Activated naive CD8-positive, alpha-beta T cell (primary cell): ENCODE data around the gene MLLT1.

Source experiments
- H3K27ac Mint-ChIP-seq: one replicate; pipeline ENCODE4 v1.8.0; 2021; ENCODE audit warnings: mixed read lengths
- H3K27me3 Mint-ChIP-seq: one replicate; pipeline ENCODE4 v1.8.0; 2021; ENCODE audit warnings: mixed read lengths
- H3K36me3 Mint-ChIP-seq: one replicate; pipeline ENCODE4 v1.8.0; 2021; ENCODE audit warnings: mixed read lengths
- H3K4me1 Mint-ChIP-seq: one replicate; pipeline ENCODE4 v1.8.0; 2021; ENCODE audit warnings: low read depth, mixed read lengths
- H3K4me3 Mint-ChIP-seq: one replicate; pipeline ENCODE4 v1.8.0; 2021; ENCODE audit warnings: mild to moderate bottlenecking, mixed read lengths
- H3K9me3 Mint-ChIP-seq: one replicate; pipeline ENCODE4 v1.8.0; 2021; ENCODE audit warnings: low read depth, mixed read lengths

The MLLT1 gene

DNA sequence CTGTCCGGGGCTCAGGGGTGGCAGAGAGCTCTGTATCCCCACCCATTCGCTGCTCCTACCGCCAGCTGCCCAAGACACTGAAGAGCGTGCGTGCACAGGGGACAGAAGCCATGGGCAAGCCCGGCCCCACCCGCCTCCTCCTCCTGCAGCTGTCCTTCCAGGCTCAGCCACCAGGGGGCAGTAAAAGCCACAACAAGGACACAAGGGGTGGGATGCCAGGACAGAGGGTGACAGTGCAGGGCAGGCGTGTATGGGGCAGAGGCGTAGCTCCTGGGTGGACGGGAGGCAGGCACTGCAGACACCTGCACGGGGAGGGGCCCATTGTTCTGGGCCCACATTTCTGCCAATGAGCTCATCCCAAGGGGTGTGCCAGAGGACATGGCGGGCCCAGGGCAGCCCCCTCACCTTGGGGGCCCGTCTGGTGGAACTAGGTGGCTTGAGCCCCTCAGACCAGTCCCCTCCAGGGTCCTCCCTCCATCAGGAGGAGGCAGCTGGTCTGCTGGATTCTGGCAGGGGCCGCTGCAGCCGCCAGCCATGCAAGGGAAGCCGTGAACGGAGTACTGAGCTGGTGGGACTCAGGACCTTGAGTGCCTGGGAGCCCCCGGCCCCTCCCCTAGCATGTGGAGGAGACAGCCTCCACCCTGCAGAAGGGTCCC lies 61.2 kb downstream of the MLLT1 start:
- Mint-ChIP-seq H3K36me3 (no peaks in the 10 kb centered on the region), H3K4me1 (no peaks in the 10 kb centered on the region), H3K27me3 (no peaks in the 10 kb centered on the region), H3K4me3 (no peak overlapping the region), H3K27ac (no peak overlapping the region), H3K9me3 (no peaks in the 10 kb centered on the region)

DNA sequence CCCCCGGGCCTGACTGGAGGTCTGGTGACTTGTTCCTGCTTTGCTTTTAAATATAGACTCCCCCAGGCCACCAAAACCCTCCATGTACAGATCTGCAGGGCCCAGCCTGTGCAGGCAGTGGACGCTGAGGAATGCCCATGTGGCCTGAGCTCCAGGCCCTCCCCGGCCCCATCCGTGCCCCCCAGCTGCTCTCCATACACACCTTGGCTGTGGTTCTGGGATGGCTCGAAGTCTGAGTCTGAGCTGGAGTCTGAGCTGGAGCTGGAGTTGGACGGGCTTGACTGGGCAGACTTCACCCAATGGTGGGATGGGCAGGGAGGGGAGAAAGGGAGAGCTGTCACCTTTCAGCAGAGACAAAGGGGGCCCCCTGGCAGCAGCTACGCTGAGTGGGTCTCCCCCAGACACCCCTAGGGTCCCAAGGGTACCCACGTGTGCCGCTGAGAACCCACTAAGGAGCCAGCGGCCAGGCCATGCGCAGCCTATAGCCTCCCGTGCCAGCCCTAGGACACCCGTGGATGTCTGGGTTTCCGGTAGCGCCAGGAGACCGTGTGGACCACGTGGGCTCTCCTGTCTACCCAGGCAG lies 61.9 kb downstream of the MLLT1 start:
- Mint-ChIP-seq H3K9me3 (no peaks in the 10 kb centered on the region), H3K27ac (no peak overlapping the region), H3K4me3 (no peak overlapping the region)

DNA sequence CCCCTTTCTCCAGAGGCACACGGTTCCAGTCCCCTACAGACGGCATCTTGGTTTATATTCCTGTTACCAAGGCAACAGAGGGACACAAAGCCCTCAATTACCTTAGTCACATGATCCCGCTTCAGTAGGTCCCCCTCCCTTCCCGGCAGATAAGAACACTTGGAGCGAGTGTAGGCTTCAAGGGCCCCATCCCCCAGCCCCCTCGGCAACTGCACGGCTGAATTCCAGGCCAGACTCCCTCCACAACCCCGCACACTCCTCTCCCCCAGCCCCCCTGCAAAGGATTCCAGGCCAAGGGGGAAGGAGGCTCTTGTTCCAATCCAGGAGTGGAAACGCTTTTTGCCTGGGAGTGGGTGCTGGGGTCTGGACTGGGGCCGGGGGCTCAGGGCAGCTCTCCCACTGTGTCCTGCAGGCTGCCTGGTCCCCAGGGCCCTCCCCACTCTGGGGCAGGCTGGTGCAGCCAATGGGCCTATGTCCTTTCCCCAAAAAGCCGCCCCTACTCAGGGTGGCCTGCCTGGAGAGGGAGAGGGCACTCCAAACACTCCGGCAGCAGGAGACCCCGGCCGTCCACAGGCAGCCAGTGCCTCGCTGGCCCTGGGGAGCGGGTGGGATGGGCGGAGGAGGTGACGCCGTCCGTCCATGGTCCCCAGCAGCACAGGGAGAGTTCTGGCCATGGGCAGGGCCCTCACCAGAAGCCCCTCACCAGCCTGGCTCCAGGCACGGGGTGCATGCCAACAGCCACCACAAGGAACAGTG lies 62.6 kb downstream of the MLLT1 start:
- Mint-ChIP-seq H3K36me3 (peaks cover 2% of the 10 kb centered on the region), H3K27me3 (no peaks in the 10 kb centered on the region), H3K27ac (no peak overlapping the region), H3K4me1 (no peaks in the 10 kb centered on the region), H3K4me3 (no peak overlapping the region), H3K9me3 (no peaks in the 10 kb centered on the region)

More for the DNA sequence above, 61.9 kb downstream of the MLLT1 start:
- H3K27me3 Mint-ChIP-seq: no peaks in the 10 kb centered on the region
- H3K4me1 Mint-ChIP-seq: no peaks in the 10 kb centered on the region
- H3K36me3 Mint-ChIP-seq: no peaks in the 10 kb centered on the region

DNA sequence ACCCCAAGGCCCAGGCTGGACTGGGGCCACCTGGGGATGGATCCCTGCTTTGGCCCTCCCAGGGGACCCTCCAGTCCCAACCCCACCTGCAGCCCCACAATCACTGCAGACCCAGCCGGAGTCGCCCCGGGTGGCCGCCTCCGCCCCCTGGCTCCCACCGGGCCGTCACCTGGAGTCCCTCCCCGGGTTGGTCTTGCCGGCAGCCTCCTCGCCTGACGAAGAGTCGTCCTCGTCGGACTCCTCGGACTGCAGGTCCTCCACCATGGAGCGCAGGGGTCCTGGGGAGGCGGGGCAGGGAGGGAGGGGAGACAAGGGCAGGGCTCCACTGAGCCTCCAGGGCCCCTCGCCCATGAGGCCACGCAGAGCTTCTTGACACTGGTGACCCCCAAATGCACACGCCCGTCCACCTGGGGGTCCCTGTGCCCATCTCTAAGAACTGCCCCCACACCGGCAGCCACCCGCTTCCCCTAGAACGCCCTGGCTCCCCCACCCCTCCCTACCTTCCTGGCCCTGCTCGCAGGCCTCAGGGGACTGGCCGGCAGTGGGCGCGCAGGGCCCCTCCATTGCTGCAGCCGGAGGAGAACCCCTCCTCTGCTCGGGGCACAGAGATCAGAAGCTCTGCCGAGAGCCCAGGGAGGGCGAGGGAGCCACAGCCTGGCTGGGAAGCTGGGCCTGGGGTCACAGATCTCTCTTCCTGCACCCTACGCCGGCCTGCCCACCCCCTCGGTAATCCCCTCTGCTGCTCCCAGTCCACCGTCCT lies 63.4 kb downstream of the MLLT1 start:
- no peaks in the 10 kb centered on the region for H3K27me3 Mint-ChIP-seq
- H3K4me3 Mint-ChIP-seq: no peak overlapping the region
- no peaks in the 10 kb centered on the region for H3K9me3 Mint-ChIP-seq

DNA sequence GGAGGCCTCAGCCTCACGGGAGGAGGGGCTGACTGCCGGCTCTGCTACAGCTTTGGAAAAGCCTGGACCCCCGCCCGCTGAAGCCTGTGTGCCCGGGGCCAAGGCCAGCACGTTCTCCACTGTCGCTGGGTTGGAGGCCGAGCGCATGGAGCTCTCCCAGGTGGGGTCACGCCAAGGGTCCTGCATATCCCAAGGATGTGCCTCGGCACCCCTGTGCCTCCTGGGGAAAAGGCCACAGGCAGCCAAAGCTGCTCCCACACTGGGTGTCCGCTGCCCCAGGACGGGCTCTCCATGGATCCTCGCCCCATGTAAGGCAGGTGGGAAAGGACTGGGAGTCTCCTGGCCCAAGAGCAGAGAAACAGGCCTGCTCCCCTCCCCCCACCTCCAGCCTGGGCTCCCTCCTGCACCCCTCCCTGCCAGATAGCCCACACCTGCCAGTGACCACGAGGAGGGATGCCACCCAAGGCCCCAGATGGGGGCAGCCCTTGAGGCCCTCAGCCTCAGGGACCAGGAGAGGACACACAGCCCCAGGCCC lies 64.0 kb downstream of the MLLT1 start:
- no peak overlapping the region for H3K27ac Mint-ChIP-seq
- H3K4me3 Mint-ChIP-seq: no peak overlapping the region
- H3K9me3 Mint-ChIP-seq: no peaks in the 10 kb centered on the region
- no peaks in the 10 kb centered on the region for H3K4me1 Mint-ChIP-seq
- peaks cover 2% of the 10 kb centered on the region for H3K36me3 Mint-ChIP-seq
- H3K27me3 Mint-ChIP-seq: no peaks in the 10 kb centered on the region

More for the DNA sequence above, 63.4 kb downstream of the MLLT1 start:
- peaks cover 2% of the 10 kb centered on the region for H3K36me3 Mint-ChIP-seq
- H3K4me1 Mint-ChIP-seq: no peaks in the 10 kb centered on the region
- H3K27ac Mint-ChIP-seq: no peak overlapping the region

DNA sequence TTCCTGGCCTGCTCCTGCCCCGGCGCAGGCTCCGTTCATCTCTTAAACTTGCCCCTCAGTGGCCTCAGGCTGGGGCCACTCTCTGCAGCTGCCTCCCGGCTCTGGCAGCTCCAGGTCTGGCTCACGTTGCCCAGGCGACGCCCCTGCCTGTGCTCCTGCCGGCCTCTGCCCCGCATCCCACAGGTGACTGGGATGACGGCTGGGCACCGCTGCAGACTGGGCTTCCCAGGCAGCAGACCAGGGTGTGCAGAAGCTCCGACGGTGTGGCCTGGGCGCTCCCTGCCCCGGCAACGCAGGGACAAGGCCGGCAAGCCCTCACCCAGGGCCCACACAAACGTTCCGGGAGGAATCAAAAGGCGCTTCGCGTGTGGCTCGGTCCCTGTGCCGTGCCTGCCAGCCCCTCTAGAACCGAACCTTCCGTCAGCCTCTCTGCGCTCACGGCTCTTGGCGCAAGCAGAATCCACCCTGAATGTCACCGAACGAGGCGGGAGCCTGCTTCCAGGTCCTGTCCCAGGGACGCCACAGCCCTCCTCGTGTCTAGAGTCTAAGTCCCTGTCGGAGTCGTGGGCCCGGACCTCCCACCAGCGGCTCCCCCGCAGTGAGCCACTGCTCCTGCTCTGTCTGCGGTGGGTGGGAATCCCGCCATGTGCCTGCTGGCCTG lies 64.8 kb downstream of the MLLT1 start:
- H3K36me3 Mint-ChIP-seq: peaks cover 2% of the 10 kb centered on the region
- no peaks in the 10 kb centered on the region for H3K27me3 Mint-ChIP-seq
- H3K27ac Mint-ChIP-seq: no peak overlapping the region
- H3K4me1 Mint-ChIP-seq: no peaks in the 10 kb centered on the region
- no peak overlapping the region for H3K4me3 Mint-ChIP-seq
- H3K9me3 Mint-ChIP-seq: no peaks in the 10 kb centered on the region

DNA sequence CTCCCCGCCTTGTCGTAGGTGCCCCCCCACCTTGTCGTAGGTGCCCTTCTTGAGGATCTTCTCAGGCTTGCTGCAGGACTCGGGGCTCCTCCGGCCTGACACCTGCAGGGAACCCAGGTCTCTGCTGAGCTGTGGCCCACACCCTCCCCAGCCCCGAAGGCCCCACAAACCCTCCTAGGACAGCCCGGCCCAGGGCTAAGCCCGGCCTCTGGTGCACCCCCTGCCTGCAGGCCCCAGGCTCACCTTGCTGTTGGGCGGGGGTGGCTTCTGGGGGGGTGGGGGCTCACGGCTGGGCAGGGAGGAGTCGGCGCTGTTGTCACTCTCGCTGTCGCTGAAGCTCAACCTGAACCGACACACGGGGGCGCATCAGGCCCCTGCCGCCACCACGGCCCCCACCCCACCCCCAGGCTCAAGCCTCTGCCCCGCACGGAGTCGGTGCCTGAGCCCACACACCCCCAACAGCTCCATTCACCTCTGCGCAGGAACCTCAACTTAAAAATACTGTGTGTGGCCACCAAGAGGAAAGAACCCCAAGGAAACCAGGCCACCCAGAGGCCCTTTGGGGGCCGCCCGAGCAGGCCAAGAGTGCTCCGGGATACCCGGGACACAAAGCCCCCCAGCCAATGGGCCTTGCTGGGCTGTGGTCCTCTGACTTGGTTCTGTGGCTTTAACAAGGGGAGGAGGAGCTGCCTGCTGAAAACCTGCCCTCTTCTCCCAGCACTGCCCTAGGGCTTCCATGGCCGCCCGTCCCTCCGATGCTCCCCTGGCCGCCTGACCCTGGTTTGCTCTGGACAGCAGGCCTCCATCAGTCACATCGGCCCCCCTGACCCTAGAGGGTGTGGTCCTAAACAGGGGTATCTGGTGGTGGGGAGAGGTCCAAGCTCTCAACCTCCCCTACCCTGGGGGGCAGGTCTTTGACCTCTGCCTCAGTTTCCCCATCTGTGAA lies 65.8 kb downstream of the MLLT1 start:
- no peaks in the 10 kb centered on the region for H3K9me3 Mint-ChIP-seq
- H3K27ac Mint-ChIP-seq: no peak overlapping the region
- H3K4me3 Mint-ChIP-seq: no peak overlapping the region

DNA sequence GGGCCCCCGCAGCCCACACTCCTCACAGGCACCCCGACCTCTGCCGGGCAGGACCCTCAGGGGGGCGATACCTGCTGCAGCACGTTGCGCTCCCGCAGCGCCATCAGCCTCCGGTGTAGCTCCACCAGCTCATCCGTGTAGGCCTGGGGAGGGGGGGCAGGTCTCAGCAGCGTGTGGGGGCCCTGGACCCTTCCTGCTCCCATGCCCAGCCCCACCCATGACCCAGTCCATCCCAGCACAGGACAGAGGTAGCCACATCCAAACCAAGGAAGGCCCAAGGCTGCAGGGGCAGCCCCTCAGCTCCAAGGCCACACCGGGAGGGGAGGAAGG lies 66.5 kb downstream of the MLLT1 start:
- Mint-ChIP-seq H3K4me1 (no peaks in the 10 kb centered on the region), H3K36me3 (peaks cover 2% of the 10 kb centered on the region), H3K9me3 (no peaks in the 10 kb centered on the region)

More for the DNA sequence above, 65.8 kb downstream of the MLLT1 start:
- Mint-ChIP-seq H3K36me3 (peaks cover 2% of the 10 kb centered on the region), H3K27me3 (no peaks in the 10 kb centered on the region), H3K4me1 (no peaks in the 10 kb centered on the region)

DNA sequence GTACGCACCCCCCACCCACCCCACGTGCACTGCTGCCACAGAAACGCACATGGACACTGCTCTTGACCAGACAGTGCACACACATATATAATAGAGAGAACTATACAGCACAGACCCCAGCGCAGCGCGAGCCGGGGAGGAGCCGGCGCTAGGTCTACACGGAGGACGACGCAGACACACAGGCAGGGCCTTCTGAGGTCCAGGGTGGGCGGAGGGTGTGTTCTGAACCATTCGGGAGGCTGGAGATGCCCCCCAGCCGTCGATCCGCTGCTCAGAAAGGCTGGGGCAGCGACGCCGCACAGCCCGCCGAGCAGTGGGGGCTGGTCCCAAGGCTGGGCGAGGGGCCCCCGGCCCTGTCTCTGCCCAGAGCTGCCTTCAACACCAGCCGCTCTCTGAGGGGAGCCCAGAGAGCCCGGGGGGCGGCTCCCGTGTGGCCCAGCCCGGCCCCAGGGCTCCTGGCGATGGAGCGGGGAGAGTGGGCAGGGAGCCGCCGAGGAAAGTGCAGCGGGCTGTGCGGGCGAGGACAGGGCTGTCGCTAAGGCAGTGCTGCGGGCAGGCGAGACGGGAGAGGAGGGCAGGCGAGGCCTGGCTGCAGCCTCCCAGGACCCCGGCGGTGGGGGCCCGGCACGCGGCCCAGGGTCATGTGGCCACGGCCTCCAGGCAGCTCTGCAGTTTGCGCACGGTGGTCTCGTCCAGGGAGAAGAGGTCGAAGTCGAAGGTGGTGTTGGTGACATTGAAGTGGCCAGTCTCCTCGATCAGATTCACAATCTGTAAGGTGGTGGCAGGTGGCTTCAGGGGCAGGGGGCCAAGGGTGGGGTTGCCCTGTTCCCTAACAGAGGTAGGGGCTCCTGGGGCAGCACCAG lies 67.1 kb downstream of the MLLT1 start:
- no peaks in the 10 kb centered on the region for H3K27me3 Mint-ChIP-seq
- no peak overlapping the region for H3K4me3 Mint-ChIP-seq
- peaks cover 2% of the 10 kb centered on the region for H3K36me3 Mint-ChIP-seq
- H3K4me1 Mint-ChIP-seq: no peaks in the 10 kb centered on the region
- H3K27ac Mint-ChIP-seq: no peak overlapping the region
- H3K9me3 Mint-ChIP-seq: no peaks in the 10 kb centered on the region

More for the DNA sequence above, 66.5 kb downstream of the MLLT1 start:
- Mint-ChIP-seq H3K27ac (no peak overlapping the region), H3K4me3 (no peak overlapping the region), H3K27me3 (no peaks in the 10 kb centered on the region)

DNA sequence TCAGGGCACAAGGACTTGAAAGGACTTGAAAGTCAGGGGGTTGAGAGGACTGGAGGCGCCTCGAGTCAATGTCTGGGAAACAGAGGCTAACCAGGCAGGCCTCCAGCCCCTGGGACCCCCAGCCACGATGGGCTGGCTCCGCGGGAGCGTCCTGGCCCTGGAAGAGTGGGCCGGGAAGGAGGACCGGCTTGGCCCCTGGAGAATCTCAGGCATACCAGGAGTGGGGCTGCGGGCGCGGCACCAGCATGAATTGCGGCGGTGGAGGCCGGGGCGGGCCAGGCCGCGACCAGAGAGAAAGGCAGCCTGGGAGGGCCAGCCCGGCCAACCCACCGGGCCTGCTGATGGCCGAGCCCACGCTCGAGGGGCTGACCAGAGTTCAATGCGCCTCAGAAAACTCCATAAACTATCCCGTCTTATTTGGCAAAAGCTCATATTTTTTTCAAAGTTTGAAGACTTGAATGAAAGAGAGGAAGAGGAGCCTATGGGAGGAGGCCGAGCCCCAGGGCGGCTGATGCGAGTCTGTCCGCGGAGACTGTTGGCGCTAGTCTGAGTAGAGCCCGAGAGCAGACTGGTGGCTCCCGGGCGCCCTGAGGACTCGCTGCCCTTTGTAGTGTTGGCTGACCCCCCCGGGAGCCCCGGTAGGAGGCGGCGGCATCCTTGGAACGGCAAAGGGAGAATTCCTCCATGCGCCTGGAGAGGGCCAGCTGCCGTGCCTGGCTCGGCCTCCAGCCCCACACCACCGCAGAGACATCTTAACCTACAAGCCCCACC lies 68.0 kb downstream of the MLLT1 start:
- Mint-ChIP-seq H3K9me3 (no peaks in the 10 kb centered on the region), H3K4me1 (no peaks in the 10 kb centered on the region), H3K36me3 (peaks cover 2% of the 10 kb centered on the region), H3K27me3 (no peaks in the 10 kb centered on the region), H3K4me3 (no peak overlapping the region), H3K27ac (no peak overlapping the region)

DNA sequence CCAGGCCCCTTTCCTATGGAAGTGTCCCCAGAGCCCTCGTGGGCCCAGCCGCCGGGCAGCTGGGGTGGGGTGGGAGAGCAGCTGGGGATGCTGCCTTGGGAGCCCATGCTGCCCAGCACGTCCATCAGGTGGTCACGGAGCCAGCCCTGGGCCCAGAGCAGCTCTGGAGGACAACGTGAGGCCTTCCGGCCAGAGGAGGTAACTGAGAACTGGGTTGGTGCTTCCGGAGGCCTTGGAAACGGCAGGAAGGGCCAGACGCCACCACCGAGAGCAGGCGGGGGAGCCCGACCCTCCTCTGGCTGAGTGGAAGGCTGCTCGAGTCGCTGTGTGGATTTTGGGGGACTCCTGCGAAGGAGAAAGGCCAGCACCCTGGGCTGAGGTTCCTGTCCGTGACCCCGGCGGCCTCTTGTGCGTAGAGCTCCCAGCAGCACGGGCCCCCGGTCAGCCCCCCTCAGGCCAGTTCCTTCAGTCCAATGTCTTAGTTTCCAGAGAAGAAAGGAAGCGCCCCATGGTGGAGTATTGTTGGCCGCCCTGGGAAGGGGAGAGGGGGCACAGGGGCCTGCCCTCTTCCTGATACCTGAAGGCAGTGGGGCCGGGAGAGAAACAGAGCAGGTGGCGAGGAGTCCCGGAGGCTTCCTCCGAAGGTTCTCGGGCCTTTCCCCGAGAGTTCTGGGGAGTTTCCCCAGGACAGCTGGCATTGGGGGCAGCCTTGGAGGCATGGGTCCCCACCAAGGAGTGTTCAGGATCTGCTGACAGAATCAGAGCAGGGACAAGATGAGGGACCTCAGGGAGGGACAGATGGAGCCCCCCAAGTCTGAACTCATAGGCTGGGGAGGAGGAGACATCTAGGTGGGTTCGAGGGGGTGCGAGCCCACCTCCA lies 68.8 kb downstream of the MLLT1 start:
- H3K27ac Mint-ChIP-seq: no peak overlapping the region
- H3K27me3 Mint-ChIP-seq: no peaks in the 10 kb centered on the region
- H3K4me1 Mint-ChIP-seq: no peaks in the 10 kb centered on the region
- peaks cover 2% of the 10 kb centered on the region for H3K36me3 Mint-ChIP-seq
- no peak overlapping the region for H3K4me3 Mint-ChIP-seq
- H3K9me3 Mint-ChIP-seq: no peaks in the 10 kb centered on the region

DNA sequence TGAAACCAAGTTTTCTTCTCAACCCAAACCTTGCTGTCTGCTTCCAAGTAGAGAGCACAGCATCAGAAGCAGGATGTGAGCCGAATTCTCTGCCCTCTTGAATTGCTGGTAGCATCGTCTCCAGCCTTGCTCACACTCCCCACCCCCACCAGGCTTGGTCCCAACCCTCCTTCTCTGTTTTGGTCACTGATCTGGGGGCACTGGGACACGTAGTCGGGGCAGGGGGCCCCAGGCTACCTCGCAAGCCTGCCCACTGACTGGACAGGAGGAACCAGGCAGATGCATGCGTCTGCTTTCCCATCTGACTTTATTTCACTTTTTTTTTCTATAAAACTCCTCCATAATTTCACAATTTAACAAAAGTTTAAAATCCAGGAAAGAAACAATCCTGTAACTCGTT lies 69.7 kb downstream of the MLLT1 start:
- Mint-ChIP-seq H3K4me3 (no peak overlapping the region), H3K9me3 (no peaks in the 10 kb centered on the region), H3K36me3 (peaks cover 2% of the 10 kb centered on the region), H3K27me3 (no peaks in the 10 kb centered on the region), H3K27ac (no peak overlapping the region), H3K4me1 (no peaks in the 10 kb centered on the region)
